SU-DHL-6 (cell line): ENCODE measurements around the gene COX7A1.

Source experiments
- H2AFZ ChIP-seq: fragments of 200-600 bp; sonication (generic); 2 replicates; pipeline ENCODE4 v1.6.1; 2014; ENCODE audit warnings: low read depth, mild to moderate bottlenecking, moderate library complexity, mixed read lengths, antibody characterized with exemption, low read length; ENCODE audit not compliant: severe bottlenecking
- H3F3A ChIP-seq: fragments of 200-600 bp; shearing (Covaris generic); 2 replicates; pipeline ENCODE4 v1.6.0; 2016; ENCODE audit warnings: antibody characterized with exemption, mild to moderate bottlenecking; ENCODE audit not compliant: insufficient read depth
- H3K27ac ChIP-seq: fragments of 200-600 bp; sonication (generic); 2 replicates; pipeline ENCODE4 v1.5.1; 2016; ENCODE audit warnings: low read depth, mild to moderate bottlenecking, low read length, moderate library complexity, mixed read lengths
- H3K27me3 ChIP-seq: fragments of 200-600 bp; sonication (generic), shearing (Covaris generic); 2 replicates; pipeline ENCODE4 v1.6.0; 2014; ENCODE audit warnings: mild to moderate bottlenecking, low read length
- H3K36me3 ChIP-seq: fragments of 200-600 bp; sonication (generic); 2 replicates; pipeline ENCODE4 v1.6.1; 2014; ENCODE audit warnings: mild to moderate bottlenecking, low read length, mixed read lengths
- H3K4me2 ChIP-seq: fragments of 300-600, 200-600 bp; shearing (Covaris generic), sonication (generic); 2 replicates; pipeline ENCODE4 v1.6.0; 2014; ENCODE audit warnings: low read length, low read depth, mild to moderate bottlenecking; ENCODE audit not compliant: poor library complexity, severe bottlenecking
- H3K4me3 ChIP-seq: fragments of 200-600 bp; sonication (generic); 2 replicates; pipeline ENCODE4 v1.5.1; 2014; ENCODE audit warnings: antibody characterized with exemption, low read length, mild to moderate bottlenecking, mixed read lengths; ENCODE audit not compliant: insufficient read depth, poor library complexity, severe bottlenecking
- H3K79me2 ChIP-seq: fragments of 200-600 bp; sonication (generic); 2 replicates; pipeline ENCODE4 v1.6.1; 2014; ENCODE audit warnings: mild to moderate bottlenecking, low read length, moderate library complexity; ENCODE audit not compliant: insufficient read depth
- H3K9ac ChIP-seq: fragments of 200-600 bp; sonication (generic); 2 replicates; pipeline ENCODE4 v1.7.0; 2014; ENCODE audit warnings: mild to moderate bottlenecking, low read length
- H3K9me2 ChIP-seq: fragments of 200-600 bp; sonication (generic); replicated peaks from 2 replicates; pipeline ENCODE4 v1.6.1; 2014; ENCODE audit warnings: low read length; ENCODE audit not compliant: insufficient read depth
- H3K9me3 ChIP-seq: fragments of 200-600 bp; sonication (generic); 2 replicates; pipeline ENCODE4 v1.6.1; 2014; ENCODE audit warnings: low read length, mixed read lengths; ENCODE audit not compliant: insufficient read depth
- H4K20me1 ChIP-seq: fragments of 200-600 bp; sonication (generic); 2 replicates; pipeline ENCODE4 v1.6.1; 2014; ENCODE audit warnings: low read depth, mild to moderate bottlenecking, antibody characterized with exemption, low read length, moderate library complexity, mixed read lengths
- EZH2phosphoT487 ChIP-seq: fragments of 200-600 bp; sonication (generic), shearing (Covaris generic); conservative IDR thresholded peaks from 2 replicates; pipeline ENCODE4 v1.6.1; 2018; ENCODE audit warnings: mild to moderate bottlenecking, antibody characterized with exemption, low read length, moderate library complexity, mixed read lengths
- TF ChIP-seq, protein P1 (sequence below): fragments of 200-600 bp; sonication (generic); IDR thresholded peaks from one replicate; pipeline ENCODE4 v1.5.1; 2017; ENCODE audit warnings: antibody characterized with exemption, mild to moderate bottlenecking, low read length, moderate library complexity; ENCODE audit not compliant: insufficient read depth, poor library complexity, severe bottlenecking

Gene COX7A1

GRCh38 chr19:36101550-36102327 is 50.5 kb downstream of the COX7A1 start:
- TF ChIP-seq, protein P1, sequence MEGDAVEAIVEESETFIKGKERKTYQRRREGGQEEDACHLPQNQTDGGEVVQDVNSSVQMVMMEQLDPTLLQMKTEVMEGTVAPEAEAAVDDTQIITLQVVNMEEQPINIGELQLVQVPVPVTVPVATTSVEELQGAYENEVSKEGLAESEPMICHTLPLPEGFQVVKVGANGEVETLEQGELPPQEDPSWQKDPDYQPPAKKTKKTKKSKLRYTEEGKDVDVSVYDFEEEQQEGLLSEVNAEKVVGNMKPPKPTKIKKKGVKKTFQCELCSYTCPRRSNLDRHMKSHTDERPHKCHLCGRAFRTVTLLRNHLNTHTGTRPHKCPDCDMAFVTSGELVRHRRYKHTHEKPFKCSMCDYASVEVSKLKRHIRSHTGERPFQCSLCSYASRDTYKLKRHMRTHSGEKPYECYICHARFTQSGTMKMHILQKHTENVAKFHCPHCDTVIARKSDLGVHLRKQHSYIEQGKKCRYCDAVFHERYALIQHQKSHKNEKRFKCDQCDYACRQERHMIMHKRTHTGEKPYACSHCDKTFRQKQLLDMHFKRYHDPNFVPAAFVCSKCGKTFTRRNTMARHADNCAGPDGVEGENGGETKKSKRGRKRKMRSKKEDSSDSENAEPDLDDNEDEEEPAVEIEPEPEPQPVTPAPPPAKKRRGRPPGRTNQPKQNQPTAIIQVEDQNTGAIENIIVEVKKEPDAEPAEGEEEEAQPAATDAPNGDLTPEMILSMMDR, result no peak
- no peak for TF ChIP-seq EZH2phosphoT487
- Histone ChIP-seq H3K79me2 (no peaks in the 10 kb centered on the region), H3K4me3 (no peak overlapping the region)

More at GRCh38 chr19:36101550-36102327, 50.5 kb downstream of the COX7A1 start:
- no peak overlapping the region for H2AFZ ChIP-seq
- H3K27me3 ChIP-seq, result no peaks in the 10 kb centered on the region
- H3K4me2 ChIP-seq, result no peak overlapping the region
- no peak overlapping the region for H3K9ac ChIP-seq
- no peaks in the 10 kb centered on the region for H3F3A ChIP-seq
- H3K9me2 ChIP-seq, result no peaks in the 10 kb centered on the region
- H3K27ac ChIP-seq, result no peak overlapping the region
- H3K9me3 ChIP-seq, result no peaks in the 10 kb centered on the region
- no peaks in the 10 kb centered on the region for H4K20me1 ChIP-seq
- 0 out of 2 replicates have a peak, but pooled peaks cover 3% of the 10 kb centered on the region for H3K36me3 ChIP-seq
